Kidney (tissue), 14 donors: ENCODE data around the gene NPB. TPM values are rescaled to one million over a fixed set of nuclear protein-coding genes. Genes with fewer than 3 reads are reported as not detected.

Experiments used
- DNase-seq, 5 donors: peaks; one replicate each; pipeline ENCODE4 v3.0.0-alpha.2; 2013 to 2020
- FAIRE-seq: peaks from 2 replicates; lab custom pipeline; 2012; peaks lifted over from hg19 to GRCh38; lab: Jason Lieb, UNC
- H3K27ac ChIP-seq, 2 donors: one replicate each; pipeline ENCODE4 v1.7.0; 2013; ENCODE audit warnings: low read depth in 2 of 2, low read length in 2 of 2, inconsistent platforms in 1 of 2
- H3K27me3 ChIP-seq: one replicate; pipeline ENCODE4 v1.7.1; 2013; ENCODE audit warnings: low read length, inconsistent platforms; ENCODE audit not compliant: control insufficient read depth, insufficient read depth
- H3K36me3 ChIP-seq, 3 donors: one replicate each; pipeline versions ENCODE4 v1.7.0 to v1.7.1; 2013; ENCODE audit warnings: low read length in 3 of 3, control low read depth in 1 of 3, inconsistent platforms in 1 of 3; ENCODE audit not compliant: insufficient read depth in 3 of 3, control insufficient read depth in 2 of 3
- H3K4me1 ChIP-seq, 3 donors: one replicate each; pipeline versions ENCODE4 v1.7.0 to v1.7.1; 2013; ENCODE audit warnings: low read length in 3 of 3, inconsistent platforms in 1 of 3, low read depth in 1 of 3; ENCODE audit not compliant: control insufficient read depth in 2 of 3, insufficient read depth in 2 of 3
- H3K4me3 ChIP-seq, 3 donors: one replicate each; pipeline versions ENCODE4 v1.7.0 to v1.8.1; 2013; ENCODE audit warnings: low read length in 3 of 3, control low read depth in 1 of 3, inconsistent platforms in 1 of 3
- H3K9ac ChIP-seq, 3 donors: one replicate each; pipeline versions ENCODE4 v1.7.0 to v1.7.1; 2013; ENCODE audit warnings: low read length in 3 of 3, control low read depth in 1 of 3, inconsistent platforms in 1 of 3
- H3K9me3 ChIP-seq, 3 donors: one replicate each; pipeline versions ENCODE4 v1.7.0 to v1.7.1; 2013; ENCODE audit warnings: low read length in 3 of 3, control low read depth in 1 of 3, inconsistent platforms in 1 of 3; ENCODE audit not compliant: control insufficient read depth in 2 of 3, insufficient read depth in 1 of 3
- CTCF ChIP-seq: IDR thresholded peaks from 3 replicates; pipeline ENCODE4 v1.5.1; 2012; ENCODE audit warnings: mild to moderate bottlenecking, moderate library complexity, borderline replicate concordance; ENCODE audit not compliant: insufficient read depth; ENCODE audit errors: extremely low read depth
- intact Hi-C: fragments of 100-400 bp; cut with DNase I; formaldehyde crosslinking; loops from one replicate; pipeline ENCODE4 v1.11.1; 2022
- polyA plus RNA-seq: library from polyadenylated mRNA; stranded (reverse); fragments of 350-450 nt; fragmentation: Illumina TruSeq; extraction: RNeasy Lipid Tissue Mini Kit (QIAGEN cat#74804); gene quantifications from one replicate; pipeline ENCODE4 v1.2.3, GENCODE V29; 2014; ENCODE audit warnings: low read depth, low replicate concordance; ENCODE audit not compliant: insufficient read depth
- total RNA-seq: library from RNA; stranded (reverse); fragmentation: NEBNext Ultra II Directional; extraction: Animal tissue kit (Norgen Biotek cat#: 25700); gene quantifications from one replicate; pipeline ENCODE4 v1.2.1, GENCODE V29; 2021
- donor health status: control.
- donor health status: control.
- donor health status: control.
- donor health status: control.
- donor health status: control.
- donor health status: DM: yes; HTN: yes; CAD: no.
- donor health status: Normal renal cell carcinoma (clear cell type).

Gene NPB
- total and polyA plus RNA-seq, 2 donors from 2014 or later = 0.66 to 1.4 TPM

- no peaks in the 10 kb centered on the region for H3K27me3 ChIP-seq
- H3K9me3 ChIP-seq = no peaks in the 10 kb centered on the region
- DNase-seq (no peak), FAIRE-seq (no peak)
- TF ChIP-seq CTCF = no peak
- no peak overlapping the region for H3K4me3 ChIP-seq
- intact Hi-C loops = no loop called here
- H3K9ac ChIP-seq = no peak overlapping the region
- no peak overlapping the region for H3K27ac ChIP-seq
- H3K36me3 ChIP-seq = no peaks in the 10 kb centered on the region
- H3K4me1 ChIP-seq = peaks cover 0 to 3% (median 0%) of the 10 kb centered on the region in 3 donors
Measured at GRCh38 chr17:81939218-81939617, 37.2 kb downstream of the NPB start.

GRCh38 chr17:81939881-81940385 lies 37.9 kb downstream of the NPB start:
- Histone ChIP-seq H3K9ac (no peak overlapping the region), H3K4me3 (no peak overlapping the region), H3K4me1 (peaks cover 0 to 3% (median 0%) of the 10 kb centered on the region in 3 donors), H3K36me3 (no peaks in the 10 kb centered on the region), H3K27me3 (no peaks in the 10 kb centered on the region), H3K9me3 (no peaks in the 10 kb centered on the region), H3K27ac (no peak overlapping the region)
- intact Hi-C loops = no loop called here
- TF ChIP-seq CTCF = no peak
- FAIRE-seq (no peak), DNase-seq (no peak)

- Histone ChIP-seq H3K27ac (no peak overlapping the region), H3K9me3 (no peaks in the 10 kb centered on the region), H3K27me3 (no peaks in the 10 kb centered on the region), H3K9ac (no peak overlapping the region), H3K4me3 (no peak overlapping the region), H3K36me3 (no peaks in the 10 kb centered on the region), H3K4me1 (peaks cover 0 to 3% (median 0%) of the 10 kb centered on the region in 3 donors)
- TF ChIP-seq CTCF = no peak
- intact Hi-C loops = no loop called here
- DNase-seq (peak in 1 of 5 donors; percentile 74), FAIRE-seq (no peak)
Measured at GRCh38 chr17:81940538-81941483, 38.8 kb downstream of the NPB start.
